HepG2 (cell line): ENCODE measurements around the gene IRF1. TPM values are rescaled to one million over a fixed set of nuclear protein-coding genes. Genes with fewer than 3 reads are reported as not detected.

Source experiments
- AGO1 ChIP-seq: fragments of 200-400 bp; formaldehyde crosslinking; IDR thresholded peaks from 2 replicates; pipeline ENCODE4 v1.6.1; 2017; ENCODE audit warnings: mild to moderate bottlenecking, low read depth, low read length, moderate library complexity; ENCODE audit not compliant: poor library complexity, severe bottlenecking
- ARNTL ChIP-seq: sonication (generic); formaldehyde crosslinking; IDR thresholded peaks from 2 replicates; pipeline ENCODE4 v1.4.0; 2020; ENCODE audit warnings: mild to moderate bottlenecking, missing genetic modification reagents
- ATAD3A ChIP-seq: sonication (generic); formaldehyde crosslinking; IDR thresholded peaks from 2 replicates; pipeline ENCODE4 v1.4.0; 2020; ENCODE audit warnings: missing genetic modification reagents
- FOXO1 ChIP-seq: sonication (generic); formaldehyde crosslinking; IDR thresholded peaks from 2 replicates; pipeline ENCODE4 v1.4.0; 2020; ENCODE audit warnings: missing genetic modification reagents
- GATAD1 ChIP-seq: IDR thresholded peaks from 2 replicates; pipeline ENCODE4 v1.6.1; 2016; ENCODE audit warnings: missing genetic modification reagents, missing compliant biosample characterization
- GPN1 ChIP-seq: sonication (generic); formaldehyde crosslinking; IDR thresholded peaks from 2 replicates; pipeline ENCODE4 v1.5.1; 2020; ENCODE audit warnings: missing genetic modification reagents, borderline replicate concordance
- MEIS1 ChIP-seq: sonication (generic); formaldehyde crosslinking; IDR thresholded peaks from 2 replicates; pipeline ENCODE4 v1.9.0; 2021; ENCODE audit warnings: mild to moderate bottlenecking, missing genetic modification reagents, moderate library complexity, borderline replicate concordance
- MEIS2 ChIP-seq: sonication (generic); formaldehyde crosslinking; IDR thresholded peaks from 2 replicates; pipeline ENCODE4 v1.9.0; 2021; ENCODE audit warnings: mild to moderate bottlenecking, missing genetic modification reagents
- NPAS2 ChIP-seq: sonication (generic); formaldehyde crosslinking; IDR thresholded peaks from 2 replicates; pipeline ENCODE4 v1.8.0; 2022; ENCODE audit warnings: mild to moderate bottlenecking, missing genetic modification reagents, borderline replicate concordance
- RFX1 ChIP-seq: fragments of 450-650 bp; IDR thresholded peaks from 2 replicates; pipeline ENCODE4 v1.6.1; 2017
- RXRB ChIP-seq: IDR thresholded peaks from 2 replicates; pipeline ENCODE4 v1.6.1; 2016; ENCODE audit warnings: borderline replicate concordance, missing genetic modification reagents, missing compliant biosample characterization
- SPEN ChIP-seq: sonication (generic); formaldehyde crosslinking; IDR thresholded peaks from 2 replicates; pipeline ENCODE4 v1.5.1; 2020; ENCODE audit warnings: low read depth, mild to moderate bottlenecking, missing genetic modification reagents
- ZBTB38 ChIP-seq: sonication (generic); formaldehyde crosslinking; IDR thresholded peaks from 2 replicates; pipeline ENCODE4 v1.5.1; 2020; ENCODE audit warnings: mild to moderate bottlenecking, missing genetic modification reagents
- ZMAT3 ChIP-seq: sonication (generic); formaldehyde crosslinking; conservative IDR thresholded peaks from 2 replicates; pipeline ENCODE4 v1.7.0; 2021; ENCODE audit warnings: missing genetic modification reagents
- ZNF441 ChIP-seq: sonication (generic); formaldehyde crosslinking; IDR thresholded peaks from 2 replicates; pipeline ENCODE4 v1.7.0; 2021; ENCODE audit warnings: missing genetic modification reagents, borderline replicate concordance
- ZNF598 ChIP-seq: sonication (generic); formaldehyde crosslinking; IDR thresholded peaks from 2 replicates; pipeline ENCODE4 v1.5.1; 2020; ENCODE audit warnings: mild to moderate bottlenecking, missing genetic modification reagents, borderline replicate concordance
- ZNF878 ChIP-seq: sonication (generic); formaldehyde crosslinking; IDR thresholded peaks from 2 replicates; pipeline ENCODE4 v1.8.1; 2023; ENCODE audit warnings: mild to moderate bottlenecking, missing genetic modification reagents, moderate library complexity
- ZNF879 ChIP-seq: sonication (generic); formaldehyde crosslinking; IDR thresholded peaks from 2 replicates; pipeline ENCODE4 v1.8.1; 2023; ENCODE audit warnings: missing genetic modification reagents
- ZSCAN20 ChIP-seq: sonication (generic); formaldehyde crosslinking; IDR thresholded peaks from 2 replicates; pipeline ENCODE4 v1.4.0; 2020; ENCODE audit warnings: missing genetic modification reagents, mild to moderate bottlenecking, borderline replicate concordance
- polyA plus RNA-seq, 8 experiments: library from polyadenylated mRNA; depleted of rRNA in 3 of 8; stranded (reverse) in 7 of 8; unstranded in 1 of 8; fragments of >200 nt; fragmentation: Illumina TruSeq in 4 of 8; extraction: Trizol in 4 of 8; gene quantifications; 2 replicates each; pipeline versions ENCODE4 v1.2.1 to v1.2.3, GENCODE V29; 2011 to 2016; ENCODE audit warnings: low read depth in 4 of 8, missing spikeins in 1 of 8, mixed read lengths in 1 of 8; ENCODE audit not compliant: insufficient read depth in 1 of 8
- total RNA-seq, 5 experiments: library from RNA; depleted of rRNA; stranded (reverse); fragments of >200 nt; fragmentation: Illumina TruSeq; extraction: Trizol; gene quantifications; 2 replicates each; pipeline ENCODE4 v1.2.3, GENCODE V29; 2016; ENCODE audit warnings: low read depth in 1 of 5
- TF ChIP-seq, protein P1 (sequence below): sonication (generic); formaldehyde crosslinking; IDR thresholded peaks from 2 replicates; pipeline ENCODE4 v1.4.0; 2020; ENCODE audit warnings: mild to moderate bottlenecking, missing genetic modification reagents
- TF ChIP-seq, protein P2 (sequence below): sonication (generic); formaldehyde crosslinking; conservative IDR thresholded peaks from 2 replicates; pipeline ENCODE4 v1.4.0; 2020; ENCODE audit warnings: missing genetic modification reagents
- TF ChIP-seq, protein P3 (sequence below): sonication (generic); formaldehyde crosslinking; IDR thresholded peaks from 2 replicates; pipeline ENCODE4 v1.5.1; 2020; ENCODE audit warnings: mild to moderate bottlenecking, missing genetic modification reagents, moderate library complexity
- TF ChIP-seq, protein P4 (sequence below): sonication (generic); formaldehyde crosslinking; IDR thresholded peaks from 2 replicates; pipeline ENCODE4 v1.4.0; 2020; ENCODE audit warnings: low read depth, mild to moderate bottlenecking, missing genetic modification reagents

The IRF1 gene
- total and polyA plus RNA-seq, 2 of the 13 experiments (the other 11 are each of a cell fraction or from before 2014, with no cell fraction given): 4.1 to 8.8 TPM

DNA sequence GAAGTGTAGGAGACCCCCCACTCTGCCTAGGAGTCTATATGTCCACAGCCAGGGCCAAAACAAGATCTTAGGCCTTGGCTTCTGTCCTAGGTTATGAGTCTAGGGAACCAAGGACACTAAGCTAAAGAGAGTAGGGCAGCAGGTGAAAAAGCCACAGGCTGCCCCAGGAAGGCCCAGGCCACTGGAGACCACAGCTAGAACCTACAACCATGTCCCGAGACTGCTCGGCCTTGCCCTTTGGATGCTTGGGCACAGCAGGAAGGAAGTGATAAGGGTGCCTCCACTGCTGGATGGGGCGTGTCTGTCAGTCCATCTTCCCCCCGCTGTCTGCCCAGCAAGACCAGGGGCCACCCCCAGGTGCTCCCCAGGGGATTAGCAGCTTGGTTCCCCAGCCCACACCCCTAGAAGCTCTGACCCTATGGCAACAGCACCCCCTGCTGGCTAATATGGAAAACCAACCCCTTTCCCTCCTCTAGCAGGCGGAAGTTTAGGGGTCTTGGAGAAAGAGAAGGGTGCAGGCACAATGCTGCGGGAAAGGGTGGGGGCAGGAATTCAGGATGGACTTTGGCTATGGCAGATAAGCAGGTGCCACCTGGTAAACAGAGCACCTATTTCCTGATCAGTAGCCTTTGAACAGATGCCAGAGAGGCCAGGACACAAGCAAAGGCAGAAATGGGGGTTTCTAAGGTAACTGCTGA is 10.5 kb upstream of the IRF1 start (continued):
- no peak for TF ChIP-seq AGO1
- TF ChIP-seq ZNF598 (CRISPR knock-in tag): no peak
- TF ChIP-seq SPEN (CRISPR knock-in tag): peak; percentile 32; the same call in 1 of the 2 replicates
- no peak for TF ChIP-seq ZBTB38 (CRISPR knock-in tag)
- peak; percentile 63; the same call in 1 of the 2 replicates for TF ChIP-seq ZMAT3 (CRISPR knock-in tag)
- peak; percentile 82 for TF ChIP-seq FOXO1 (CRISPR knock-in tag)
- no peak for TF ChIP-seq RFX1
- TF ChIP-seq, protein P1, sequence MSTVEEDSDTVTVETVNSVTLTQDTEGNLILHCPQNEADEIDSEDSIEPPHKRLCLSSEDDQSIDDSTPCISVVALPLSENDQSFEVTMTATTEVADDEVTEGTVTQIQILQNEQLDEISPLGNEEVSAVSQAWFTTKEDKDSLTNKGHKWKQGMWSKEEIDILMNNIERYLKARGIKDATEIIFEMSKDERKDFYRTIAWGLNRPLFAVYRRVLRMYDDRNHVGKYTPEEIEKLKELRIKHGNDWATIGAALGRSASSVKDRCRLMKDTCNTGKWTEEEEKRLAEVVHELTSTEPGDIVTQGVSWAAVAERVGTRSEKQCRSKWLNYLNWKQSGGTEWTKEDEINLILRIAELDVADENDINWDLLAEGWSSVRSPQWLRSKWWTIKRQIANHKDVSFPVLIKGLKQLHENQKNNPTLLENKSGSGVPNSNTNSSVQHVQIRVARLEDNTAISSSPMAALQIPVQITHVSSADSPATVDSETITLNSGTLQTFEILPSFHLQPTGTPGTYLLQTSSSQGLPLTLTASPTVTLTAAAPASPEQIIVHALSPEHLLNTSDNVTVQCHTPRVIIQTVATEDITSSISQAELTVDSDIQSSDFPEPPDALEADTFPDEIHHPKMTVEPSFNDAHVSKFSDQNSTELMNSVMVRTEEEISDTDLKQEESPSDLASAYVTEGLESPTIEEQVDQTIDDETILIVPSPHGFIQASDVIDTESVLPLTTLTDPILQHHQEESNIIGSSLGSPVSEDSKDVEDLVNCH (CRISPR knock-in tag): no peak
- TF ChIP-seq ATAD3A (CRISPR knock-in tag): no peak
- no peak for TF ChIP-seq MEIS1
- TF ChIP-seq, protein P2, sequence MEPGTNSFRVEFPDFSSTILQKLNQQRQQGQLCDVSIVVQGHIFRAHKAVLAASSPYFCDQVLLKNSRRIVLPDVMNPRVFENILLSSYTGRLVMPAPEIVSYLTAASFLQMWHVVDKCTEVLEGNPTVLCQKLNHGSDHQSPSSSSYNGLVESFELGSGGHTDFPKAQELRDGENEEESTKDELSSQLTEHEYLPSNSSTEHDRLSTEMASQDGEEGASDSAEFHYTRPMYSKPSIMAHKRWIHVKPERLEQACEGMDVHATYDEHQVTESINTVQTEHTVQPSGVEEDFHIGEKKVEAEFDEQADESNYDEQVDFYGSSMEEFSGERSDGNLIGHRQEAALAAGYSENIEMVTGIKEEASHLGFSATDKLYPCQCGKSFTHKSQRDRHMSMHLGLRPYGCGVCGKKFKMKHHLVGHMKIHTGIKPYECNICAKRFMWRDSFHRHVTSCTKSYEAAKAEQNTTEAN (CRISPR knock-in tag): no peak
- TF ChIP-seq ARNTL (CRISPR knock-in tag): no peak
- TF ChIP-seq GATAD1 (CRISPR knock-in tag): no peak
- TF ChIP-seq MEIS2 (CRISPR knock-in tag): no peak
- no peak for TF ChIP-seq NPAS2 (CRISPR knock-in tag)
- TF ChIP-seq ZSCAN20 (CRISPR knock-in tag): no peak
- TF ChIP-seq GPN1: no peak
- TF ChIP-seq, protein P3, sequence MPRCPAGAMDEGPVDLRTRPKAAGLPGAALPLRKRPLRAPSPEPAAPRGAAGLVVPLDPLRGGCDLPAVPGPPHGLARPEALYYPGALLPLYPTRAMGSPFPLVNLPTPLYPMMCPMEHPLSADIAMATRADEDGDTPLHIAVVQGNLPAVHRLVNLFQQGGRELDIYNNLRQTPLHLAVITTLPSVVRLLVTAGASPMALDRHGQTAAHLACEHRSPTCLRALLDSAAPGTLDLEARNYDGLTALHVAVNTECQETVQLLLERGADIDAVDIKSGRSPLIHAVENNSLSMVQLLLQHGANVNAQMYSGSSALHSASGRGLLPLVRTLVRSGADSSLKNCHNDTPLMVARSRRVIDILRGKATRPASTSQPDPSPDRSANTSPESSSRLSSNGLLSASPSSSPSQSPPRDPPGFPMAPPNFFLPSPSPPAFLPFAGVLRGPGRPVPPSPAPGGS (CRISPR knock-in tag): no peak
- TF ChIP-seq ZNF441 (CRISPR knock-in tag): peak; percentile 67; the same call in 1 of the 2 replicates
- peak; percentile 70 for TF ChIP-seq RXRB (CRISPR knock-in tag)
- no peak for TF ChIP-seq ZNF879
- TF ChIP-seq, protein P4, sequence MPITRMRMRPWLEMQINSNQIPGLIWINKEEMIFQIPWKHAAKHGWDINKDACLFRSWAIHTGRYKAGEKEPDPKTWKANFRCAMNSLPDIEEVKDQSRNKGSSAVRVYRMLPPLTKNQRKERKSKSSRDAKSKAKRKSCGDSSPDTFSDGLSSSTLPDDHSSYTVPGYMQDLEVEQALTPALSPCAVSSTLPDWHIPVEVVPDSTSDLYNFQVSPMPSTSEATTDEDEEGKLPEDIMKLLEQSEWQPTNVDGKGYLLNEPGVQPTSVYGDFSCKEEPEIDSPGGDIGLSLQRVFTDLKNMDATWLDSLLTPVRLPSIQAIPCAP (CRISPR knock-in tag): no peak
- no peak for TF ChIP-seq ZNF878
